ENCODE data around the gene TPSG1.
"Not testable (repeated sequence)": the region's sequence is repeated elsewhere in the genome, so short reads cannot be mapped to it uniquely, and the experiment has no call there.

The TPSG1 gene

GRCh38 chr16:1225051-1225451 lies at the start of gene TPSG1:
TSS of gene TPSG1 (minus strand) at chr16:1225268. CDS start at chr16:1225252, 16 bp downstream.
- no peak for DNase-seq

DNA sequence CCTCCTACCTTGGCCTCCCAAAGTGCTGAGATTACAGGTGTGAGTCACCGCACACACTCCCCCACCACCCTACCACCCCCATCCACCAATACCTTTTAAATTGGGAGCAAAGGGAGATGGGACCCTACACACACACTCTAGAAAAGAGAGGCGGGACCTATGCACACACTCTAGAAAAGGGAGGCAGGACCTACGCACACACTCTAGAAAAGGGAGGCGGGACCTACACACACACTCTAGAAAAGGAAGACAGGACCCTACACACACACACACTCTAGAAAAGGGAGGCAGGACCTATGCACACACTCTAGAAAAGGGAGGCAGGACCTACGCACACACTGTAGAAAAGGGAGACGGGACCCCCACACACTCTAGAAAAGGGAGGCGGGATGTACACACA lies 49.7 kb upstream of the TPSG1 start:
- DNase-seq: no peak

GRCh38 chr16:1273816-1274215 lies 48.7 kb upstream of the TPSG1 start:
- no peak for DNase-seq

DNA sequence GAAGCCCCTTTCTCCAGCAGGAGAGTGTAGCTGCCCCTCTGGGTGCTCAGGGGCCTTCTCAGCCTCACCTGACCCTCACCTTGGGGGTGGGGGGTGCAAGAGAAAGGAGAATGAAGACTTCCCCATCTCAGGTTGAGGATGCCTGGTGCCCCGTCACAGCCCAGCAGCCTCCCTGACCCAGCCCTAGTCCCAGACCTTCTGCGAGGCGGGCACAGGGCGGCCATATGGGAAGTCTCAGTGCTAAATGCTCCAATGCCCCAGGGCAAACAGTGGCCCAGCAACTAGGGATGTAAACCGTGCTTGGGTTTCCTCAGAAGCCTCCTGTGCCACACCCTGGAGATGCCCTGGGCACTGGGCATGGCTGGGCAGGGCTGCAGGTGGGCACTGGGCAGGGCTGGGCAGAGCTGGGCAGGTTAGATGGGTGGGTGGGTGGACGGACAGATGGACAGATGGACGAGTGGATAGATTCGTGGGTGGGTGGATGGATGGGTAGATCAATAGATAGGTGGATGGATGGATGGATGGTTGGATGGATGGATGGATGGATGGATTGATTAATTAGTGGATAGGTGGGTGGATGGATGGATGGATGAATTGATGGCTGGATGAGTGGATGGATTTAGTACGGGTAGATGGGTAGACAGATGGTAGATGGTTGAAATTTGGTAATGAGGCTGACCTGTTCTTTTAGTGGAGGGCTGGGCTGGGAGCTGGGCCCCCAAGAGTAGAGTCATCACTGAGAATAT lies 47.6 kb upstream of the TPSG1 start:
- DNase-seq: no peak

DNA sequence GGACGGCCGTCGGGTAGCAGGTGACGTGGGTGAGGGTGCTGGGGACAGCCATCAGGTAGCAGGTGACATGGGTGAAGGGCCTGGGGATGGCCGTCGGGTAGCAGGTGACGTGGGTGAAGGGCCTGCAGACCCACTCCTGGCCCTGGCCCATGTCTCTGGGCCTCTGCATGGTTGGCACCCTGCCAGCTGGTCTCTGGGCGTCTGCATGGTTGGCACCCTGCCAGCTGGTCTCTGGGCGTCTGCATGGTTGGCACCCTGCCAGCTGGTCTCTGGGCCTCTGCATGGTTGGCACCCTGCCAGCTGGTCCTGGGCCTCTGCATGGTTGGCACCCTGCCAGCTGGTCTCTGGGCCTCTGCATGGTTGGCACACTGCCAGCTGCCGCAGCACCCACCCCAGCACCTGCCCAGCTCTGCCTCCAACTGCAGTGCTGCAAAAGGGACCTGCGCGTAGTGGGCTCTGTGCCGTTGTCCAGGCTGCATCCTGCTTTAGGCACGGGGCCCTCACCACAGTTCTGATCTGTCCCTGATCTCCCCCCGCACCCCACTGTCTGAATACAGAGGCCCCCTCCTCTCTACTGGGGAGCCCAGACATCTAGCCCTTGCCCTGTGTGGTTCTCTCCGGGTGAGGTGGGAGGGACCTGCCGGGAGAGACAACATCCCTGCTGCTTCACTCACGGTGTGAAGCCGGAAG lies 46.8 kb upstream of the TPSG1 start:
- DNase-seq: not testable (repeated sequence)

DNA sequence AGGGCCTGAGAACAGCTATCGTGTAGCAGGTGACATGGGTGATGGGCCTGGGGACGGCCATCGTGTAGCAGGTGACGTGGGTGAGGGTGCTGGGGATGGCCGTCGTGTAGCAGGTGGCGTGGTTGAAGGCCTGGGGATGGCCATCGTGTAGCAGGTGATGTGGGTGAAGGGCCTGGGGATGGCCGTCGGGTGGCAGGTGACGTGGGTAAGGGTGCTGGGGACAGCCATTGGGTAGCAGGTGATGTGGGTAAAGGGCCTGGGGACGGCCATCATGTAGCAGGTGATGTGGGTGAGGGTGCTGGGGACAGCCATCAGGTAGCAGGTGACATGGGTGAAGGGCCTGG lies 46.3 kb upstream of the TPSG1 start:
- DNase-seq: no peak

- not testable (repeated sequence) for DNase-seq
Observed at GRCh38 chr16:1269418-1269817, 44.4 kb upstream of the TPSG1 start.

- DNase-seq: no peak
Observed at GRCh38 chr16:1265826-1266225, 40.8 kb upstream of the TPSG1 start.

DNA sequence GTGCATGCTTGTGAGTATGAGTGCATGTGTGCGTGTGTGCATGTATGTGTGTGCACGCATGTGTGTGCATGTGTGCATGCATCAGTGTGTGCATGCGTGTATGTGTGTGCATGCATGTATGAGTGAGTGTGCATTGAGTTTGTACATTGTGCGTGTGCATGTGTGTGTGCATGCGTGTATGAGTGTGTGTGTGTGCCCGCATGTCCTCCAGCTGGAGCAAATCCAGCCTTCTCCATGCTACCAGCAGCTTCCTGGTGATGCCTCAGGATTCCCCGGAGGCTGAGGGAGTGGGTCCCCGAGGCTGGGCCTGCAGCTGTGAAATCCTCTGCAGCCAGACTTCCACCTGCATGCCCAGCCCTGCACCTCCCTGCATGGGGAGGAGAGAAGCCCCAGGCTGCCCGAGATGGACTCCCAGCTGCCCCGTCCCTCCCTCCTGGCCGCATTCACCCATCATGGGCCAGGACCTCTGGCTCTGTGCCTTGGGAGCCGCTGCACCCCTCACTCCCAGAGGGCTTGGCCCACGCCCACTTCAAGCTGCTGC lies 40.1 kb upstream of the TPSG1 start:
- no peak for DNase-seq

DNA sequence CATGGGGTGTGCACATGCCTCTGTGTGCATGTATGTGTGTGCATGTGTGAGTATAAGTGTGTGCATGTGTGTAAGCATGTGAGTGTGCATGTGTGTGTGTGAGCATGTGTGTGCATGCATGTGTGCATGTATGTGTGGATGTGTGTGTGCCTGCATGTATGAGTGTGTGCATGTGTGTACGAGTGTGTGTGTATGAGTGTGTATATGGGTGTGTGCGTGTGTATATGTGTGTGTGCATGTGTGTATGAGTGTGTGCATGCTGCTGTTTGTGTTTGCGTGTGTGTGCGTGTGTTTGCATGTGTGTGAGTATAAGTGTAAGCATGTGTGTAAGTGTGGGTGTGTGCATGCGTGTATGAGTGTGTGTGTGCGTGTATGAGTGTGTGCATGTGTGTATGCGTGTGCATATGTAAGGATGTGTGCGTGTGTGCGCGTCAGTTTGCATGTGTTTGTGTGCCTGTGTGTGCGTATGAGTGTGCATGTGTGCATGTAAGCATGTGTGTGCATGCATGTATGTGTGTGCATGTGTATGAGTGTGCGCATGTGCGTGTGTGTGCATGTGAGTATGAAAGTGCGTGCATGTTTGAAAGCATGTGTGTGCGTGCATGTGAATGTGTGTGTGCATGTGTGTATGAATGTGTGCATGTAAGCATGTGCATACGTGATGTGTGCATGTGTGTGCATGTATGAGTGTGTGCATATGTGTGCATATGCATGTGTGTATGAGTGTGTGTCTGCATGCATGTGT lies 39.4 kb upstream of the TPSG1 start:
- DNase-seq: no peak

GRCh38 chr16:1263591-1264344 lies 38.7 kb upstream of the TPSG1 start:
- DNase-seq: no peak

DNA sequence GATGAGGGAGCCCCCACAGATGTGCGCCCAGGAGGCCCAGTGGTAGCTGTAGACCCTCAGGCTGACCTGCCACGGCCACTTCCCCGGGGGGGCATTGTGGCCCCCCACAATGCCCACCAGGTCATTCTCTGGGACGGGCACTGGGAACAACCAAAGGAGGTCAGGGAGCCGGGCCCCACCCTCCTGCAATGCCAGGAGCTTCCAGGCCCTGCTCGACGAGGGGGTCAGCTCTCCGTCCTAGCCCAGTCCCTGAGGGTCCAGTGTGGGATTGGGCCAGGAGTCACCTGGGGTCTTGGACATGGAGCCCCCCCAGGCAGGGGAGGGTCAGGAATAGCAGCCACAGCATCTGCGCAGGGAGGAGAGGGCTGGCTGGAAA lies 37.8 kb upstream of the TPSG1 start:
- DNase-seq: no peak

DNA sequence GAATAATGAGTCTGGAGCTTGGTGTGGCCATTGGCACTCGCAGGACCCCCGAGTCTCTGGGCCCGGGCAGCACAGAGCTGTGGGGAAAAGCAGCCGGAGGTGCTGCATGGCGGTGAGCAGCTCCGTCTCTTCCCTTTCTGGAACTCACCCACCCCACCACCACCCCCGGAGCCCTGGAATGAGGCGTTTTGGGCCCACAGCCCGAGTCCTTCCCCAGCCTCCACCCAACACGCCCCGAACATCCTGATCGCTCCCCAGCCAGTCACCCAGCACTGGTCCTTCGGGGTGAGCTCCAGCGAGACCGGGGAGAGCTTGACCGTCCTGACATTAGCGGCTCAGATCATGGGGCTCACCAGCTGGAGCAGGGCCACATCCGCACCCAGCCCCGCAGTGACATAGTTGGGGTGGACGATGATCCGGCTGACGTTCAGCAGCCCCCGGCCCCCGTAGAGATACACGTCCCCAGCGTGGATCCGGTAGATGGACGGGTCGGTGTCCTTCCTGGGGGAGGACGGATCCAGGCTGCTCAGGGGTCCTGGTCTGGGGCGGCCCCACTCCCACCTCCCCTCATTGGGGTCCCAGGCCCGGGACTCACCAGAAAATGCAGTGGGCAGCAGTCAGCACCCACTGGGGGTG lies 37.3 kb upstream of the TPSG1 start:
- DNase-seq: no peak

- no peak for DNase-seq
Observed at GRCh38 chr16:1261131-1261892, 36.2 kb upstream of the TPSG1 start.

DNA sequence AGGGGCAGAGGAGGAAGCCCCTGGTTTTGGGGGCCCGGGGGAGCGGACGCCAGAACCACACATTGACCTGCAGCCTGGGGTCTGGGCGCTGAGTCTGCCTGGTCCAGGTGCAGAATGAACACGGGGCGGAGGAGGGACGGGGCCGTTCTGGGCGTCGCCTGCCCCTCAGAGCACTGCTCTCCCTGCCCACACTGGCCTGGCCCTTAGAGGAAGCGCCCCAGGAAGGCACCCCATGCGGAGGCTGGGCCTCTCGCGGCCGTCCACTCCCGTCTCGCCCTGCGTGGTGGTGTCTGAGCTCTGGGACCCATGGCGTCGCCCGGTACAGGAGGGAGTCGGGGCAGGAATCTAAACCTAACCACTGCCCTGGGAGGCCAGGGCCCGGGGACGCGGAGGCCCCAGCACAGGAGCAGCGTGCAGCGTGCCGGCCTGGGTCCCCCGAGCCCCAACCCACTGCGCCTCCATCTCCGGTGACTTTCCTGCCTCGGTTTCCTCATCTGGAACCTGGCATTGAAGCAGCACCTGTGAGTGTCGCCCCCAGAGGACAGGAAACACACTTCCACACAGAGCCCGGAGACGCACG lies 35.1 kb upstream of the TPSG1 start:
- DNase-seq: no peak

GRCh38 chr16:1259760-1260068 lies 34.6 kb upstream of the TPSG1 start:
- DNase-seq: no peak

DNA sequence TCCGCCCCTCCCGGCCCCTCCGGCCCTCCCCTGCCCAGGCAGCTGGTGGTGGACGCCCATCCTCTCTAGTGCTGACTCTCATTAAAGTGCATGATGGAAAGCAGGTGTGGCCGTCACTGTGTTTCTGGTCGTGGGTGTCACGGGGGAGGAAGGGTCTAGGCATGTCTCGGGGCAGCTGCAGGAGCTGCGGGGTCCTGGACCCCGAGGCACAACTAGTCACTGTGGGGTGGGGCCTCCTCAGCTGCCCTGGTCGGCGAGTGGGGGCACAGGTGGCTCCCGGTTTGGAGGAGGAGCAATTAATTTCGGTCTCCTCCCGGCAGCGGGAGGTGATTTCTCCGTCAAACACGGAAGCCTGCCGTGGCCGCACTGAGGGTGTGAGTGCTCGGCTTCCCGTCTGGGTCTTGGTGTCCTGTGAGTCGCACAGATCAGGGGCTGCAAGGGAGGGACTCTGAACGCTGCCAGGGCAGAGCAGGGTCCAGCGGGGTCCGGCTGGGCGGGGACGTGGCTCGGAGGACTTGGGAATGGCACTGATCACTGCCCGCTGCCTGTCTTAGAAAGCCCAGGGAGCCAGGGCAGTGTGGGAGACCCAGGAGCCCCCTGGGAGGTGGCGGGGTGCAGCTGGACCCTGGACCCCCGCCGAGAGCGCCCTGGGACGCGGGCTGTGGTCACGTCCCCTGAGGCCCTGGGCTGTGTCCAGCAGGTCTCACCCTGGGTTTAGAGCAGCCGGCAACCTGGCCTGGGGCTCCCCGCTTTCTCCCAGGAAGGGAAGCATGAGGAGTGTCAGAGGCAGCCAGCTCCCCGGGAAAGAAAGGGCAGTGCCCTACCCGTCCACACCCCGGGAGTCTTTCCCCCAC lies 34.1 kb upstream of the TPSG1 start:
- no peak for DNase-seq

DNA sequence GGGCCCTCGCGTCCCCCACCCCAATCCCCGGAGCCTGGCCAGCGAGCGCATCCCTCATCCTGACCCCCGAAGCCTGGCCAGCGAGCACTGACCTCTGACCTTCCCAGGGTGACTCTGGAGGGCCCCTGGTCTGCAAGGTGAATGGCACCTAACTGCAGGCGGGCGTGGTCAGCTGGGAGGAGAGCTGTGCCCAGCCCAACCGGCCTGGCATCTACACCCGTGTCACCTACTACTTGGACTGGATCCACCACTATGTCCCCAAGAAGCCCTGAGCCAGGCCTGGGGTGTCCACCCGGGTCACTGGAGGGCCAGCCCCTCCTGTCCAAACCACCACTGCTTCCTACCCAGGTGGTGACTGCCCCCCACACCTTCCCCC lies 33.1 kb upstream of the TPSG1 start:
- DNase-seq: no peak

DNA sequence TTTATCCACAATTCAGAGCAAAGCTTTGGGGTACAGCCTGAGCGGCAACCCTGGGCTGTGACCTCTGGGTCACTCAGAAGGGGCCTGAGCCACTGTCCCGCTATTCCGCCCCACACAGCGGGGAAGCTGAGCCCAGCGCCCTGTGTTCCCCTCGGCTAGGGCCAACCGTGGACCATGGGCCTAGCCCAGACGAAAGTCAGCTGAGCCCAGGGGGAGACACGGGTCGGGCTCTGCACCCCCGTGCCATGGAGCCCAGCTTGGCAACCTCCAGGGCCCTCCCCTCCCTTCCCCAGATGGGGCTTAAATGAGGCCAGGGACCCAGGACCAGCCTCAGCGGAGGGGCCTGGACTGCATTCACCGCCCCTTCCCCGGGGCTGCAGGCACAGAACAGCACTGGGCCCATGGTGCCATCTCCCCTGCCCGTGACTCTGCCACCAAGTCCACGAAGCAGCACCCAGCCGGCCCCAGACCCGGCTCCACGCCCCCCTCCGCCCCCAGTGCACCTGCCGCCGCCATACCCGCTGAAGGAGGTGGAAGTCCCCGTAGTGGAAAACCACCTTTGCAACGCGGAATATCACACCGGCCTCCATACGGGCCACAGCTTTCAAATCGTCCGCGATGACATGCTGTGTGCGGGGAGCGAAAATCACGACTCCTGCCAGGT lies 32.6 kb upstream of the TPSG1 start:
- no peak for DNase-seq

GRCh38 chr16:1256874-1257322 lies 31.8 kb upstream of the TPSG1 start:
- DNase-seq: no peak
